SIG-M5 treated with dmso at 0.1 percent for 504 hours (cell line): ENCODE results near the gene TGFBR2.
"Not testable (repeated sequence)": the region's sequence is repeated elsewhere in the genome, so short reads cannot be mapped to it uniquely, and the experiment has no call there.

Experiments used
- DNase-seq: peaks from one replicate; lab custom pipeline; 2025; ENCODE audit not compliant: unreplicated experiment; lab: John Stamatoyannopoulos, UW

The TGFBR2 gene

GRCh38 chr3:30617653-30618052 is 11.3 kb downstream of the TGFBR2 start:
- DNase-seq: no peak

DNA sequence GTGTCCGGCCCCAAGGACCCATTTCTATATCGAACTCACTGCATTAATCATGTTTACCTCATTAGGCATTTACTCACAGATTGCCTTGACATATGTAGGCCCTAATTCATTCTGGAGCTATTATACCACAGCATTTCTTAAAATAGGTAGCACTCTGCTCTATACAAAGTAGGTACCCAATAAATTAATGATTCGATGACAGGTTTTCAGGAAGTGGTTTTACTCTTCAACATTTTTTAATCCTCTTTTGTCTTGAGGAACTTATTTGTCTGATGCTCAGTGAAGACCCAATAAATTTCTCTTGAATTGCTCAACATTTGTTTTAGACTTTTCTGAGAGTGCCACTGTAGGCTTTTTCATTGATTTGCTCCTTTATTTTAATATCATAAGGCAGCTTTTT is 12.1 kb downstream of the TGFBR2 start:
- DNase-seq: no peak

- no peak for DNase-seq
These were observed 12.9 kb downstream of the TGFBR2 start for GRCh38 chr3:30619318-30619717.

GRCh38 chr3:30620402-30621360 is 14.3 kb downstream of the TGFBR2 start:
- DNase-seq: no peak

DNA sequence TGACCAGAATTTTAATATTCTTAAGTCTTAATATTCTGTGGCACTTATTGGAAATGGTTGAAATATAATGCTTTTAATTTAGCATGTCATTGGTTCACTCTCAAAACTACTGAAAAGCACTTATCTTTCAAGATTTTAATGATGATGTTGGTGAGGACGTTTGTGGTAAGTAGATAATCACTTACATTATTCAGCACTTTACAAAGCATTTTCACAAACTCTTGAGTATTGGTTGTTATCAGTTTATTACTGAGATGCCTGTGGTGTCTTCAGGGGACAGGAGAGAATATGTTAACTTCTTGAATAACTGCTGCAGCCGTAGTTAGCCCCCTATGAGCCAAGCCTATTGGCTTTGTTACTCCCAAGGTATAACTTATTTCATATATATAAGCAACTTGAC is 15.2 kb downstream of the TGFBR2 start:
- DNase-seq: no peak

GRCh38 chr3:30622047-30622545 is 15.7 kb downstream of the TGFBR2 start:
- no peak for DNase-seq

GRCh38 chr3:30622790-30623189 is 16.4 kb downstream of the TGFBR2 start:
- DNase-seq: no peak

DNA sequence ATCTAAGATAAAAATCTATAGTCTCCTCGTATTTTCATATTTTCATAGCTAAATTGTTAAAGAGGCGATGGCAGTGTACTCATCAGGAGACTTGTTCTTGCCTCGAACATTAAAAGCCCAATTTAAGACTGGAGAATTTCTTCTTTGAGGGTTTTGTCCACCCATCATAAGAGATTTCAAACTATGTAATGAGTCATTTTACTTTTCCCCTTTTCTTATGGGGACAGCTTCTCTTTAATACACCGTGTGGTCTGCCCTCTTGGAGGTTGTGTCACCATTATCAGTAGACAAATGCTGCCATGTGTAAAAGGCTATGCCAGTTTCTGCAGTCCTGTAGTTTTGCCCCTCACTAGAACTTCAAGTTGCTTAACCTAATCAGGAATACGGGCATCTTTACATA is 16.9 kb downstream of the TGFBR2 start:
- no peak for DNase-seq

GRCh38 chr3:30624480-30624879 is 18.1 kb downstream of the TGFBR2 start:
- DNase-seq: not testable (repeated sequence)

DNA sequence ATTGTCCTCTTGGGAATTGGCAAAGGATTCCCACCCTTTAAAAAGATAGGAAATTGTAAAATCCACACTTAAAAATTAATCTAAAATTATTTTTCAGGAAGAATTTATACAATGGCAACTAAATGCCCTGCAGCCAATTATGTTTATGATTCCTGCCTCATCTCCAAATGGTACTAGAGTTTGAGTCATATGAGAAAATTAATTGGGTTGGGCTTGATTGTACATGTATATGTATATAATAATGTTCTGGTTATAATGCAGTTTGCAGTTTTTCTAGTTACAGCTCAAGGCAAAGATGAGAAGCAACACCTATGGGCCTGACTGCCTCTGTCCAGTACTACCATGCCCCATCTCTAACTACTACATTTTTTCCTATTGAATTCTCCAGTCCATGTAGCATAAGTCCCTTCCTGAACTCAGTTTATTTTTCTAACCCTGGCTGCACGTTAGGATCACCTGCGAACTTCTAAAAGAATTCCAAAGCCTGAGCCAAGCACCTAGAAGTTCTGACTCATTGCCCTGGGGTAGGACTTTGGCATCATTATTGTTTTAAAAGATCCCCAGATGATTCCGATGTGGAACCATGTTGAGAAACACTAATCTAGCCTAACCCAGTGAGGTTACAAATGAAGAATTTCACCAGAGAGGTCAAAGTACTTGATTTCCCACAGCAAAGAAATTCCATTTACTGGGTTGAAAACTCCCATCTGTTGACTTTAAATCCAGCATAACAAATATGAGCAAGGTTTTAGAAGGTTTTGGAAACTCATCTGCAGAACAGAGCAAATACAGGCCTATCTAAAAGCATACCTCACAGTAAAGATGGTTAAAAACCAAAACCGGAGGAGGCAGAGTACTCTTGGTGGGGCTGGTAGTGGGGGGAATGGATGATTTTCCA is 19.4 kb downstream of the TGFBR2 start:
- no peak for DNase-seq

- no peak for DNase-seq
These were observed 20.2 kb downstream of the TGFBR2 start for GRCh38 chr3:30626443-30627180.

DNA sequence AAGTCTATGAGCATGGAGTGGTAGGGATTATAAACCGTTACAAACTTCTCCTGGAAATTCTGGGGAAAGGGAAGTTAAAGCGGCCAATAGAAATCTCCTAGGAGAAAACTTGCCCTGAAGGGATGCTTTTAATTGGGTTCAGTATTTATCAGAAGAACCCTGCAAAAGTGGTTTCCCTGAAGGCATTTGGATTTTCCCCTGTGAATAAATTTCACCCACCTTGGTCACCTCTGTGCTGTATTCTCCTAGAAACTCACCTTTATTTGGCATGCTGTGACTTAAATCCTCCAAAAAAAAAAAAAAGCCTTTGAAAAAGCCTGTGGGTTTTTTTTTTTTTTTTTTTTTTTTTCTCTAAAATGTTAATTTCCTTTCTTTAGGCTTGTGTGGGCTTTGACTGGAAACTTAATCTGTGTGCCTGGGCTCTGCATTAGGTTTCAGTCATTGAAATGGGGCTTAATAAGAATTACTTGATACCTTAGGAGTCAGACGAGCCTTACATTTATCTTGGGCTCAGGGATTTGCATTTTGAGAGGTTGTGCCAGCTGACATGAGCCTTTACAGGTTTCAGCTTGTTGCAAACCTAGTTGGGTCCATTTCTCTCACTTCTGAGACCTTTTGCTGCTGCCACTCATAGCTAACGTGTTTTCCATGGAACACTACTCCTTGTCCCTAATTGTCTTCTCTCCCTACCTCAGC is 22.0 kb downstream of the TGFBR2 start:
- DNase-seq: no peak

DNA sequence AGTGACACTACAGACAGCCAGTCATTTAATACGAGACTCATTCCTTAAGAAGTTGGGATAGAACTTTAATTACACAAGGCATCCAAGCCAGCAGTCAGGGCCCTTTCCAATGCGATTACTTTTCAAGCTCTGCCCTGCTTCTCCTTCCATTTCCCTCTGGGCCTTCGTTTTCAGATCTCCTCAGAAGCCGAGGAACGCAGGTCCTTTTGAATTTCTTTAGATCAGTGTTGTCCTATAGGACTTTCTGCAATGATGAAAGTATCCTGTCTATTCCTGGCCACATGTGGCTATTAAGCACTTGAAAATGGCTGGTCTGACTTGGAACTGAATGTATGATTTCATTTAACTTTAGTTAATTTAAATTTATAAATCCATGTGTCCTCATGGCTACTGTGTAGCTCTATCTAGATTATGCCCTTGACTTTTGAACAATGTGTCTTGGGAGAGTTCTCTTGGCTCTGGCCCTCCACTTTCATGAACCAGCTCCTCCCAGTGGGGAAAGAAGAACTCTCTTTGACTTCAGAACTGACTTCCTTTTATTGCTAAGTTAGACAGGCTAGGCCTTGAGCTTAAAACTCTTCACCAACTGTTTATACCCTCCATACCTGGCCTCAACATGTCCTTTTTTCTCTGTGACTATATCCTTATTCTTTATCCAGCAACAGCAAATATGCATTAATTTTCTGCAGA is 22.6 kb downstream of the TGFBR2 start:
- peak; percentile 74 for DNase-seq

DNA sequence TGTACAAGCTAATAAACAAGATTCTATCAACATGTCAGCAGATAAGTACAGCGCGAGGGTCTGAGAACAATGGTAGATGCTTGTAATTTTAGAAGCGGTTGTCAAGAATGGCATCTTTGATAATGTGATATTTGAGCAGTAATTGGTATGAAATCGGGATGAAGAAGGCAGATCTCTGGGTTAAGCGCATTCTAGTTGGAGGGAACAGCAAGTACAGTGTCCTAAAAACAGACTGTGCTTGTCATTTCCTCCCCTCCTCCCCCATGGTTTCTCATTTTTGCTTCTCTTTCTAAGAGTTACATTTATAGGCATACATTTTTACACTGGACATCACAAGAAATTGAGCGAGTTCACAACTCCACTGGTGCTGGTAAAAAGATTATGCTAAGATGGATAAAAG is 23.3 kb downstream of the TGFBR2 start:
- DNase-seq: no peak

- no peak for DNase-seq
These were observed 24.0 kb downstream of the TGFBR2 start for GRCh38 chr3:30630238-30631030.

GRCh38 chr3:30631243-30631904 is 25.0 kb downstream of the TGFBR2 start:
- peak; percentile 74 for DNase-seq

- no peak for DNase-seq
These were observed 25.7 kb downstream of the TGFBR2 start for GRCh38 chr3:30632065-30632464.

GRCh38 chr3:30632521-30632920 is 26.1 kb downstream of the TGFBR2 start:
- no peak for DNase-seq
